BJ (cell line): Measurements from ENCODE around the gene S100A5. TPM values are rescaled to one million over a fixed set of nuclear protein-coding genes. Genes with fewer than 3 reads are reported as not detected.
"Not testable (repeated sequence)": the region's sequence is repeated elsewhere in the genome, so short reads cannot be mapped to it uniquely, and the experiment has no call there.

ENCODE experiments used
- CTCF ChIA-PET: fragments of 350-600 bp; formaldehyde crosslinking; extraction: SDS; loops from one replicate; lab custom pipeline; 2021; ENCODE audit warnings: antibody characterized with exemption, inconsistent platforms; lab: Yijun Ruan, JAX
- POLR2A ChIA-PET: fragments of 300-600 bp; sonication (Branson Sonifier 250); formaldehyde crosslinking; extraction: SDS; loops from one replicate; lab custom pipeline; 2021; ENCODE audit warnings: antibody characterized with exemption; lab: Charles Lee
- DNase-seq: peaks from one replicate; pipeline ENCODE4 v3.0.0-alpha.2; 2011; ENCODE audit warnings: low read depth
- H3K27me3 ChIP-seq: 2 replicates; pipeline ENCODE4 v1.6.0; 2011; ENCODE audit warnings: low read length; ENCODE audit not compliant: control insufficient read depth, insufficient read depth
- H3K36me3 ChIP-seq: 2 replicates; pipeline ENCODE4 v1.5.1; 2011; ENCODE audit warnings: low read length; ENCODE audit not compliant: control insufficient read depth, insufficient read depth
- H3K4me3 ChIP-seq: 2 replicates; pipeline ENCODE4 v1.5.1; 2011; ENCODE audit warnings: low read depth, mild to moderate bottlenecking, control low read depth, low read length
- polyA plus RNA-seq: library from polyadenylated mRNA; depleted of rRNA; stranded (reverse); fragments of >200 nt; gene quantifications from 2 replicates; pipeline ENCODE4 v1.2.3, GENCODE V29; 2011
- TF ChIP-seq, protein P1 (sequence below): IDR thresholded peaks from 2 replicates; pipeline ENCODE4 v1.5.1; 2011; ENCODE audit warnings: low read depth, mild to moderate bottlenecking, control low read depth, inconsistent platforms, low read length, moderate library complexity; ENCODE audit not compliant: insufficient read depth

Gene S100A5
- polyA plus RNA-seq, 1 experiment = 0.28 TPM

DNA sequence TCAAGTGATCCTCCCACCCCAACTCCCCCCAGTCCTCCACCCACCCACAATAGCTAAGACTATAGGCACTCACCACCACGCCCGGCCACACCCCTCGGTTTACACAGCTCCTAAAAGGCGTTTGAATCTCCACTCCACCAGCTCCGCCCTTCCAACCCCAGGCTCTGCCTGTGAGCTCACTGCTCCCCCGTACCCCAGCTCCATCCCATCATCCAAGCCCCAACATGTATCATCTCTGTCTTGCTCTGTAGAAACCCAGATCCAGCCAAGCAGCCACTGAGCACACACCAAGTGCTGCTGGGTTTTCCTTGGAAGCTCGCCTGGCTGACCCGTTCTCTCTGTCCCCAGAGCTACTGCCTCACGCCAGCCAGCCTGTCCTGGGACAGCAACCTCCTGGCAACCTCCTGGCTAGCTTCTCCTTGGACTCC lies 36.9 kb upstream of the S100A5 start:
- no peaks in the 10 kb centered on the region for H3K27me3 ChIP-seq
- ChIA-PET POLR2A (no interaction called here), CTCF (interaction anchor here (1.0 to 4.2 kb wide), 11 partner anchors 8 to 83 kb away, joined by 3 to 26 read pairs (median 4); partner anchors contain the start of genes CHTOP, S100A13, S100A14 and S100A6)
- no peaks in the 10 kb centered on the region for H3K36me3 ChIP-seq
- no peak for DNase-seq
- H3K4me3 ChIP-seq = no peak overlapping the region
- TF ChIP-seq, protein P1, sequence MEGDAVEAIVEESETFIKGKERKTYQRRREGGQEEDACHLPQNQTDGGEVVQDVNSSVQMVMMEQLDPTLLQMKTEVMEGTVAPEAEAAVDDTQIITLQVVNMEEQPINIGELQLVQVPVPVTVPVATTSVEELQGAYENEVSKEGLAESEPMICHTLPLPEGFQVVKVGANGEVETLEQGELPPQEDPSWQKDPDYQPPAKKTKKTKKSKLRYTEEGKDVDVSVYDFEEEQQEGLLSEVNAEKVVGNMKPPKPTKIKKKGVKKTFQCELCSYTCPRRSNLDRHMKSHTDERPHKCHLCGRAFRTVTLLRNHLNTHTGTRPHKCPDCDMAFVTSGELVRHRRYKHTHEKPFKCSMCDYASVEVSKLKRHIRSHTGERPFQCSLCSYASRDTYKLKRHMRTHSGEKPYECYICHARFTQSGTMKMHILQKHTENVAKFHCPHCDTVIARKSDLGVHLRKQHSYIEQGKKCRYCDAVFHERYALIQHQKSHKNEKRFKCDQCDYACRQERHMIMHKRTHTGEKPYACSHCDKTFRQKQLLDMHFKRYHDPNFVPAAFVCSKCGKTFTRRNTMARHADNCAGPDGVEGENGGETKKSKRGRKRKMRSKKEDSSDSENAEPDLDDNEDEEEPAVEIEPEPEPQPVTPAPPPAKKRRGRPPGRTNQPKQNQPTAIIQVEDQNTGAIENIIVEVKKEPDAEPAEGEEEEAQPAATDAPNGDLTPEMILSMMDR = no peak

DNA sequence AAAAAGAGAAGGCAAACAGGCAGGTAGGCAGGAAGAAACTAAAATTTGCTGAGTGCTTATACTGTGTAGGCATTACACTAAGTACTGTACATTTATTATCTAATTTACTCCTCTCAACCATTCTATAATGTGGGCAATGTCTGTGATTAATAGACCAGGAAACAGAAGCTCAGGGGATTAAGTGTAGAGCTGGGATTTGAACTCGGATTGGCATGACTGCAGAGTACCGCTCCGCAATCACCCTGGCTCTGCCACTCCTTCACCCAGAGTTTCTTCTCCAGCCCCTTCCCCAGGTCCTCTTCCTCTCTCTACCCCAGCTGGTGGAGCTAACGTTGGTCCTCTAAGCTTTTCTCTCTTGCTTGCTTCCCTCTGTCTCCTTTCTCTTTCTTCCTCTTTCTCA lies 36.4 kb upstream of the S100A5 start:
- H3K36me3 ChIP-seq = no peaks in the 10 kb centered on the region

DNA sequence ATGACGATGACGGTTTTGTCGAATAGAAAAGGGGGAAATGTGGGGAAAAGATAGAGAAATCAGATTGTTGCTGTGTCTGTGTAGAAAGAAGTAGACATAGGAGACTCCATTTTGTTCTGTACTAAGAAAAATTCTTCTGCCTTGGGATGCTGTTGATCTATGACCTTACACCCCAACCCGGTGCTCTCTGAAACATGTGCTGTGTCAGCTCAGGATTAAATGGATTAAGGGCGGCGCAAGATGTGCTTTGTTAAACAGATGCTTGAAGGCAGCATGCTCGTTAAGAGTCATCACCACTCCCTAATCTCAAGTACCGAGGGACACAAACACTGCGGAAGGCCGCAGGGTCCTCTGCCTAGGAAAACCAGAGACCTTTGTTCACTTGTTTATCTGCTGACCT lies 34.8 kb upstream of the S100A5 start:
- H3K36me3 ChIP-seq, H3K4me3 ChIP-seq, H3K27me3 ChIP-seq, DNase-seq, POLR2A ChIA-PET: not testable (repeated sequence)
- CTCF ChIA-PET = interaction anchor here (0.8 to 4.2 kb wide), 5 partner anchors 17 to 43 kb away, joined by 3 to 26 read pairs (median 3); partner anchors contain the start of gene S100A14

More for the DNA sequence above, 36.4 kb upstream of the S100A5 start:
- Histone ChIP-seq H3K4me3 (no peak overlapping the region), H3K27me3 (no peaks in the 10 kb centered on the region)
- no peak for DNase-seq
- ChIA-PET POLR2A (no interaction called here), CTCF (interaction anchor here (1.0 to 4.2 kb wide), 8 partner anchors 7 to 82 kb away, joined by 3 to 26 read pairs (median 4); partner anchors contain the start of genes CHTOP, S100A14 and S100A6)
- TF ChIP-seq, protein P1 = no peak

DNA sequence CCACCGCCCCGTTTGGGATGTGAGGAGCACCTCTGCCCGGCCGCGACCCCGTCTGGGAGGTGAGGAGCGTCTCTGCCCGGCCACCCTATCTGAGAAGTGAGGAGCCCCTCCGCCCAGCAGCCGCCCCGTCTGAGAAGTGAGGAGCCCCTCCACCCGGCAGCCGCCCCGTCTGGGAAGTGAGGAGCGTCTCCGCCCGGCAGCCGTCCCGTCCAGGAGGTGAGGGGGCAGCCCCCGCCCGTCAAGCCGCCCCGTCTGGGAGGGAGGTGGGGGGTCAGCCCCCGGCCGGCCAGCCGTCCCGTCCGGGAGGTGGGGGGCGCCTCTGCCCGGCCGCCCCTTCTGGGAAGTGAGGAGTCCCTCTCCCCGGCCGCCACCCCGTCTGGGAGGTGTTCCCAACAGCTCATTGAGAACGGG lies 34.4 kb upstream of the S100A5 start:
- H3K36me3 ChIP-seq, H3K4me3 ChIP-seq, H3K27me3 ChIP-seq, DNase-seq, POLR2A ChIA-PET: not testable (repeated sequence)
- CTCF ChIA-PET = interaction anchor here (4.2 kb wide), 1 partner anchor 43 kb away, joined by 26 read pairs; the partner anchor contains the start of gene S100A14

DNA sequence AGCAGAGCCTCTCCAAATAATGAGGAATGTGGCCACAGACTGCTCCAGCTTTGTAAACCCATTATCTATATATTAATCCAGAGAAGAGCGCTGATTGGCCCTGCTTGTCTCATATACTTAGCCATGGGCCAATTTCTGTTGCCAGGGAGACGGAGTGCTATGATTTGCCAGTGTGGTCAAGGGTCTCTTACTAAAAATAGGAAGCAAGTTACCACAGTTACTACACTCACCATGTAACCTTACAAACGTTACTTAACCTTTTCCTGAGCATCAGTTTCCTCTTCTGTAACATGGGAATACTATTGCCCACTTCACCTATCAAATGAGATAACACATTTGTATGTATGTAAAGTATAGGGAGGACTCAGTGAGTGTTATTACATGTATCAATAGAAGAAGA lies 32.6 kb upstream of the S100A5 start:
- no peak for DNase-seq
- TF ChIP-seq, protein P1 = no peak
- Histone ChIP-seq H3K36me3 (no peaks in the 10 kb centered on the region), H3K27me3 (no peaks in the 10 kb centered on the region), H3K4me3 (no peak overlapping the region)
- POLR2A ChIA-PET = no interaction called here
- CTCF ChIA-PET = interaction anchor here (0.9 to 6.5 kb wide), 20 partner anchors 8 to 224 kb away, joined by 3 to 223 read pairs (median 8); partner anchors contain the start of genes CHTOP, S100A1, S100A13 and S100A14

DNA sequence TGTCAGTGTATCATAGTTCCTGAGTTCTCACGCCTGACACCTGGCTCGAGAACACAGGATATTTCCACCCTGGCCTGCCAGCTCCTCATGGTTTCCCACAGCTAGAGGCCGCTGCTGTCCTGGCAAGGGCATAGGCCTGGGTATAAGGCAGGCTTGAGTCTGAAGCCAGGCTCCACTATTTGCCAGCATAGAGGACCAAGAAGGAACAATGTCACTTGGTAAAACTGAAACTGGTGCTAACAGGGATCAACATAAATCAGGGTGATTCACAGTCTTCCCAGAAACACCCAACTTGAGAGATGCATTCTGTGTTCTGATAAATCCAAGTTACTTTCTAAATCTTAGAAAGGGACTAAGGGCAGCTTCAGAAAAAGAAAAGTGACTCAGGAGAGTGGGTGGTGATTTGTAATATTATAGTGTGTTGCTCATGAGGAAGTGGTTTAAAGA lies 31.9 kb upstream of the S100A5 start:
- ChIA-PET POLR2A (no interaction called here), CTCF (interaction anchor here (0.6 to 6.5 kb wide), 32 partner anchors 9 to 895 kb away, joined by 3 to 223 read pairs (median 6); partner anchors contain the start of genes CHTOP, S100A1, S100A13 and S100A14)
- Histone ChIP-seq H3K4me3 (no peak overlapping the region), H3K36me3 (no peaks in the 10 kb centered on the region), H3K27me3 (no peaks in the 10 kb centered on the region)
- TF ChIP-seq, protein P1 = peak; percentile 94
- DNase-seq = no peak
